Colon (tissue), 2 donors: Measurements from ENCODE around the gene STMN1.

Source experiments
- FAIRE-seq: peaks from 2 replicates; lab custom pipeline; 2012; peaks lifted over from hg19 to GRCh38; lab: Jason Lieb, UNC
- donor health status: control.
- donor health status: control.

The STMN1 gene

GRCh38 chr1:25918615-25919014 is 12.4 kb upstream of the STMN1 start:
- no peak for FAIRE-seq

- no peak for FAIRE-seq
Observed at GRCh38 chr1:25917996-25918395, 11.8 kb upstream of the STMN1 start.

DNA sequence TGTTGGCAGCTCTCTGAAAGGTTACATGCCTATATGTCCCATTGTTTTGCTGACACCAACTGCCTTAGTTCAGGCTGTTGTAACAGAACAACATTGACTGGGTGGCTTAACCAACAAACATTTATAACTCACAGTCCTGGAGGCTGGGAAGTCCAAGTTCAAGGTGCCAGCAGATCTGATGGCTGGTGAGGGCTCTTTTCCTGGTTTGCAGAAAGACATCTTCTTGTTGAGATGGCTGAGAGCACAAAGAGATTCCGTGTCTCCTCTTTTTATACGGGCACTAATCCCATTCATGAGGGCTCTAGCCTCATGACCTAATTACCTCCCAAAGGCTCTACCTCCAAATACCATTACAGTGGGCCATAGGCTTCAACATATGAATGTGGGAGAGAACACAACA is 10.2 kb upstream of the STMN1 start:
- FAIRE-seq = no peak

DNA sequence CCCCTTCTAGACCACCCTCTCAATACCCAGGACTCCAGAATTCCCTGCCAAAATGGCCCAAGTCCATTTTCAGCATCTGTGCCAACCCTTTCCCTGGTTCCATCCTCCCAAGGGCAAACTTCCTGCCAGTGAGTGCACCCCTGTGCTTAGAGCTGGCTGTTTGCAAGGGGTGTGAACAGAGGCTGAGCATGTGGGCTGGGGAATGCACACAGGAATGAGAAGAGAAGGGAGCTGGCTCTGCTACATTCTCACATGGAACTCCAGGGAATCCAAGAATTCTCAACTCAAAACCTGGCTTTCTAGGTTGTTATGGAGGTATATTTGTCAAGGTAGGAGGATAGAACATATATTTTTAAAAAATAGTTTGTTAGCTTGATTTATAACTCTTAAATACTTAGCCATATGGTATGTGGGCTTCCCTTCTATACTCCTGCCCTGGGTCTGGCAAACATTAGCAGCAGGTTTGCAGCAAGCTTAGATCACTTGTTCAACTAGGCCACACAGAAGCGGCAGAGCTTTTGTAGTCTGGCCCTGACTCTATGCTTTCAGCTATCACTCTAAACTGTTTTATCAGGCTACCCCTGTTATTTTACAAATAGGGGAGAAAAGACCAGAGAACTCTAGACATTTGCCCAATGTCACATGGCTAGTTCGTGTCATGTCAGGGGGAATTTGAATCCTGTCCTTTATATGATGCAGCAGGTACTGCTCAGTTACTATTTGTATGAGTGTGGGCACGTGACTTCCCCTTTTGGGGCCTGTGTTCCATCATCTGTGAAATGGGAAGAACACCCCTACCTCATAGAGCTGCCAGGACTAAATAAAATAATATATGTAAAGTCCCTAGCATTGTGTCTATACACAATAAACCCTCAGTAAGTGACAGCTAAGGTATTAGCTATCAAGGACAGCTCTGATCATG is 8.1 kb upstream of the STMN1 start:
- FAIRE-seq = no peak

DNA sequence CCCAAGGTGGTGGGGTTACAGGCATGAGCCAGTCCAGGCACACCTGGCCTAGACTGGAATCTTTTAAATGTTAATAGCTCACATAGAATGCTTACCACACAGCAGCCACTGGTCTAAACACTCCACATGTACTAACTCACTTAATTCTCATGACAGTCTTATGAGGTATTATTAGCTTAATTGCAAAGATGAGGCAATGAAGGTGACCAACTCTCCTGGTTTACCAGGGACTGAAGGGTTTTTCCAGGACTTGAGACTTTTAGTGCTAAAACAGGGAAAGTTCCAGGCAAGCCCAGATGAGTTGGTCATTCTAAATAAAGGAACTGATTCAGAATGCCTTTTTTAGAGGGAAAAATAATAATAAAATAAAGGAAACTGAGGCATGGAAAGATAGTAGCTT is 7.0 kb upstream of the STMN1 start:
- no peak for FAIRE-seq

DNA sequence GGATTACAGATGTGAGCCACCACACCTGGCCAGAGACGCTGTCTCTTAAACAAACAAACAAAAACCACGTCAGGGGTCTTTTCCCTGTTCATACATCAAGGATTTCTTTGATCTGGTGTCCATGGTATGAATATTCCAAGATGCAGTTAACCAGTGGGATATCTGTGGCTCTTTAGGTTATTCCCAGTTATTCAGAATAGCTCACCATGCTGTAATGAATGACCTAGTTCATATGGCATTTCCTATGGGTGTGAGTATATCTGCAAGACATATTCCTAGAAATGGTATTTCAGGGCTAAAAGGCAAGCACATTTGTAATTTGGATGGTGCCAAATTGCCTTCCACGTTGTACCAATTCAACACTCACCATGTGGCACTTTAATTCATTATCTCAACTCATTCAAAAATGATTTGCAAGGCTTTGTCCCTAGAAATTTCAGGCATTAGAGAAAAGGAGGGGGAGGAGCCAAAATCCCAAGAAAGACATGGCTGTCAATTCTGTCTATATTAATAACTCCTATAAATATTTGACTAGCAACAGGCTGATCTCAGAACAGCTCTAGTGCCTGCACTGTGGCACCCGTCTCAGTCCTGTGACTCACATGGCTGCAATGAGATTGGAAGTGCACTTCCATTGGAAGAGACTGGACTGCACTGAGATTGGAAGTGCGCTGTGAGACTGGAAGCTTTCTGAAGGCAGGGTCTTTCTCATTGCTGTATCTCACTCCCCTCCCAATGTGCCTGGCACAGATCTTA is 6.0 kb upstream of the STMN1 start:
- FAIRE-seq = no peak

DNA sequence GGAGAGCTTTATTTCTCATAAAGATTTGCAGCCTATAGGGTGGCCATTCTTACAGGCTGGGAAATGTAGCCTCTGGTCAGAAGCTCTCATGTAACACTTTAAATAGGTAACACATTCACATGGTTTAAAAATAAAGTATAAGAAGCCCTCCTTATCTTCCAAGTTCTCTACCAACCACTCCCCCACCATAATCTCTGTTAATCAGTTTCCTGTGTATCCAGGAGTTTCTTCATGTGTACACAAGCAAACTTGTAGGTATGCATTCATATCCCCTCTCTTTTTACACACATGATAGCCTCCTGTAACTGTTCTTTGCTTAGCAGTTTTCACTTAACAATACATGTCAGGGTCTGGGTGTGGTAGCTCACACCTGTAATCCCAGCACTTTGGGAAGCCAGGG is 4.9 kb upstream of the STMN1 start:
- no peak for FAIRE-seq

DNA sequence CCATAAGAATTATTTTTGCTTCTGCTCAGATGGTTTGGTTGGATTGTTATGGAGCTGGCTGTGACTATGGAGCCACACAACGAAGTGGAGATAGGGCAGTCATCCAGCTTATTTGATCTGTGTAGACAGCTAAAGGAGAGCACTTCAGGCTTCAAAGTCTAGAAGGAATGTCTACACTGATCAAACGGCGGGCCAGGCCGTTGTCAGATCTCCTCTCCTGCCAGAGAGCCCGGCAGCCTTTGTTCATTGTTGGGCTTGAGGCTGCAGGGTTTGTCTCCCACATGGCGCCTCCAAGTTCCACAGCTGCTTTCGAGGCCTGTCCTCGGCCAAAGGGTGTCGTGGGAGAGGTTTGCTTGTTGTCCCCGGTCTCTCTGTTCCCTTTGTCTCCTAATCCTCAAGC is 2.8 kb upstream of the STMN1 start:
- no peak for FAIRE-seq

DNA sequence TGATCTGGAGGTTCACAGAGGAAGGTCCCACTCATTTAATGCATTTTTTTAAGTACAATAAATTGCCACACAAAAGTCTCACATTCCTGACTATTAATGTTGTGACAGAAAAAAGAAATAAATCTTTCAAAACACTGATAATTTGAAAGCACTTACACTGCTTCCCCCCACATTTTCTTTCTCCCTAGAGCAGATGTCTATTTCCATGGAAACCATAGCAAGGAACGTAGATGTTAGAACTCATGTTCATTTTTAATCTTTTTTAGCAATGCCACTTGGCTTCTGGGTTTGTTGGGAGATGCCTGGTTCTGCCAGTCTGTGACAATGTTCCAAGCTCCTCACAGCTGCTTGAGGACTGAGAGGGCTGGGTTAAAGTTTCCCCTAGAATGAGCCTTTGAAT is 1.9 kb upstream of the STMN1 start:
- no peak for FAIRE-seq

DNA sequence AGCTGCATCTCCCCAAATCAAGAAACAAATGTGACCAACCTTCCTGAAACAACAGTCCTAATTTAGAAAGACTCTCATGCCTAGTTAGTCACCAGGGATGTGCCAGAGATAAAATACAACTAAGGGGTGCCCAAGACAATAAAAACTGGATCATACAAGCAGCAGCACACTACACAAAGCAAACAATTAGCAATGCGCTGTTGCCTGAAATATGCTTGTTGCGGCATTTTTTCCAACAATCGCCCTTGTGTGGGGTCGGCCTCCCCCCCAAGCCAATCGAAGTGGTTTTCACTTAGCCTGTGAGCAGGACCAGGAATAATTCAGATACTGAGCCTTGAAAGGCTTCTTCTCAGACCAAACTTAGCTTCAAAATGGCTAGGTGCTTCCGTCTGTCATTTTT is 1.4 kb upstream of the STMN1 start:
- no peak for FAIRE-seq

- FAIRE-seq = no peak
Observed at GRCh38 chr1:25906644-25907300, 553 bp upstream of the STMN1 start.

GRCh38 chr1:25904943-25905679 is 1.1 kb downstream of the STMN1 start:
- FAIRE-seq = no peak

- no peak for FAIRE-seq
Observed at GRCh38 chr1:25903986-25904385, 2.2 kb downstream of the STMN1 start.

- FAIRE-seq = no peak
Observed at GRCh38 chr1:25902462-25902861, 3.8 kb downstream of the STMN1 start.

DNA sequence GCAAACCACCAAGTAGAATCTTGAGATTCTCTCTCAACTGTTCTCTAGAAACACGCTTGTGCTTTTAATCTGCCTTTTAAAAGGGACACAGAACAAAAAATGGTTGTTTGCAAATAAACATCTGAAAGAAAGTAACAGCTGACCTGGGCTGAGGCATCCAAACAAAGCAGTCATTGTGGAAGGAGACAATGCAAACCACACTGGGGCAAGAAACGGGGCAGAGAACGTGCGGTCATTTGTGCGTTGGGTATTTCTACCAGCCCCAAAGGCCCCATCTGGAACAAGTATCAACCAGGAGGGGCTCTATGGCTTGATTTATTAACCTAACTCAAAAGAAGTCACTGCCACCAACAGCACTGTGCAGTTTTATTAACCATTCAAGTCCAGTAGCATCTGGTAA is 6.0 kb downstream of the STMN1 start:
- FAIRE-seq = no peak

- no peak for FAIRE-seq
Observed at GRCh38 chr1:25899792-25900191, 6.4 kb downstream of the STMN1 start.

- no peak for FAIRE-seq
Observed at GRCh38 chr1:25898223-25899015, 7.8 kb downstream of the STMN1 start.

DNA sequence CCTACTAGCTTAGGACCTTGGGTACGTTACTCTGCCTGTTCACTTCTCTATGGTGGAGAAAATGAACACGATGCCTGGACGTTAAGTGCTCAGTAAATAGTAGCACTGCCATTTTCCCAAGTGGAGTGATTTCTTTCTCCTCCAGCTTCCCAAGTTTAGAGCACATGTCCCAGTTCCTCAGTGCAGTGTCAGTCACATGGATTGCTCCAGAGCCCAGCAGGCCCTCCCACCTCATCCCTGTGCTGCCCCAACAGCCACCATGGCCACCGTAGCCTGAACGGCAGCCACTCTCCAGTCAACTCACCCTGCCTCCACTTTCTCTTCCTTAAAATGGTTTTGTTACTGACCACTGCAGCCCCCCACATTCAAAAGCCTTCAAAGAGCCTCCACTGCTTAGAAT is 8.5 kb downstream of the STMN1 start:
- FAIRE-seq = no peak

DNA sequence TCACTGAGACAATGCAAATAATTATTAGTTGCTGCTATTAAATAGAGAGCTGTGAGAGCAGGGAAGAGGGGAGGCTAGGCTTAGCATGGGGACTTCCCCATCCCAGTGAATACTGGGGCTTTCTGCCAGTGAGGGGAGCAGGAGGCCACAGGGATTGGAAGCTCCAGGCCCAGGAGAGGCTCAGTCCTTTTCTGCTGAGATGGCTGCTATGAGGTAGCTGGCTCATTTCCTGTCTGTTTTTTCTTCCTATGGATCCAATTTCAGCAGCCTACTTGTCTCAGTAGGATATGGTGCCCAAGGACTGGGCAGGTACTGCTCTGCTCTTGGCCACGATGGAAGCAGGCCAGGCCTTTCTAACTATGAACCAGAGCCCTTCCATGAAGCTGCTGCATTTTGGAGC is 10.0 kb downstream of the STMN1 start:
- FAIRE-seq = no peak

- FAIRE-seq = no peak
Observed at GRCh38 chr1:25895365-25895990, 10.7 kb downstream of the STMN1 start.

GRCh38 chr1:25893116-25893515 is 13.1 kb downstream of the STMN1 start:
- no peak for FAIRE-seq
